Endometrium (tissue), 2 donors: ENCODE data around the gene SYNGR4.
"Not testable (repeated sequence)": the region's sequence is repeated elsewhere in the genome, so short reads cannot be mapped to it uniquely, and the experiment has no call there.

Source experiments
- FAIRE-seq: peaks from 2 replicates; lab custom pipeline; 2012; peaks lifted over from hg19 to GRCh38; lab: Jason Lieb, UNC
- donor health status: control.
- donor health status: control.

The SYNGR4 gene

GRCh38 chr19:48363810-48364597 is at the start of gene SYNGR4, which contains the start of gene TMEM143:
Gene SYNGR4 (plus strand): TSS chr19:48364367. CDS start chr19:48365843, 1,476 bp downstream.
Gene TMEM143 (minus strand): TSS chr19:48363940. CDS start chr19:48363920, 20 bp downstream.
- peak; percentile 93 for FAIRE-seq

- FAIRE-seq, result no peak
Observed at GRCh38 chr19:48315712-48316111, 48.5 kb upstream of the SYNGR4 start.

DNA sequence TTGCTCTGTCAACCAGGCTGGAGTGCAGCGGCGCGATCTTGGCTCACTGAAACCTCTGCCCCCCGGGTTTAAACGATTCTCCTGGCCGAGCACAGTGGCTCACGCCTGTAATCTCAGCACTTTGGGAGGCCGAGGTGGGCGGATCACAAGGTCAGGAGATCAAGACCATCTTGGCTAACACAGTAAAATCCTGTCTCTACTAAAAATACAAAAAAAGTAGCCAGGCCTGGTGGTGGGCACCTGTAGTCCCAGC is 46.5 kb upstream of the SYNGR4 start:
- FAIRE-seq, result not testable (repeated sequence)

DNA sequence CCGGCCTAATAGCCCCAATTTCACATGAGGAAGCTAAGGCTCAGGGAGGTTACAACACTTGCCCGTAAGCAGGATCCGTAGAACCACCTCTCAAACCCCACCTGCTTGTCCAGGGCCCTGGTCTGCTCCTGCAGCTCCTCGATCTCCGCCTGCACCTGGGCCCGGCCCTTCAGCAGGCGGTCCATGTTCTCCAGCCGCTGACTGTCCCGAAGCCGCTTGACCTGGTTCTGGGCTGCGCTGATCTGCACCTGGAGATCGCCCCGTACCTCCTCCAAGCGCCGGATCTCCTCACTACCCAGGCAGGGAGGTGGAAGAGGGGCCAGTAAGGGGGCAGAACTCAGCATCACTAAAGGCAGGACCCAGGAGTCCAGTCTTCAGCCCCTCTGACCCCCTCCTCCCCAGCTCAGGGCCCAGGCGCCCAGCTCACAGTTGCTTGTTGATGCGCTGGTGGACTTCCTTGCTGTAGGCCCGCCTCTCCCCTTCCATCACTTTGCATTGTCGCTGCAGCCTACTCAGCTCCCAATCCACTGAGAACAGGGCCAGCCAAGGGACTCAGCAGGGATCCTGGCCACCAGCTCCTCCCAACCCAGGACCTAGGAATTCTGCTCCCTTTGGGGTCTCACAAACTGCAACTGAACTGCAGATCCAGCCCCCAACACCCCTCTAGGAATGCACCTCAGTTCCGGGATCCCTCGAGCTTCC is 45.7 kb upstream of the SYNGR4 start:
- no peak for FAIRE-seq

GRCh38 chr19:48319647-48320541 is 44.3 kb upstream of the SYNGR4 start:
- FAIRE-seq, result no peak

DNA sequence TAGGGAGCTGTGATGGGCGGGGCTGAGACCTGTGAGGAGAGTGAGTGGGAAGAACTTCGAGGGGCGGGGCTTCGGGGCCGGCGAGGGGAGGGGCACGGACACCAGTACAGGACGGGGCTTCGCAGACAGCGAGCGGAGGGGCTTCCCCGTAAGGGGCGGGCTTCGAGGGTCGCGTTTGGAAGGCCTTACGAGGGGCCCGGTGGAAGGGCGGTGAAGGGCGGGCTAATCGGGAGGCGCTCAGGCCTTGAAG is 42.9 kb upstream of the SYNGR4 start:
- no peak for FAIRE-seq

DNA sequence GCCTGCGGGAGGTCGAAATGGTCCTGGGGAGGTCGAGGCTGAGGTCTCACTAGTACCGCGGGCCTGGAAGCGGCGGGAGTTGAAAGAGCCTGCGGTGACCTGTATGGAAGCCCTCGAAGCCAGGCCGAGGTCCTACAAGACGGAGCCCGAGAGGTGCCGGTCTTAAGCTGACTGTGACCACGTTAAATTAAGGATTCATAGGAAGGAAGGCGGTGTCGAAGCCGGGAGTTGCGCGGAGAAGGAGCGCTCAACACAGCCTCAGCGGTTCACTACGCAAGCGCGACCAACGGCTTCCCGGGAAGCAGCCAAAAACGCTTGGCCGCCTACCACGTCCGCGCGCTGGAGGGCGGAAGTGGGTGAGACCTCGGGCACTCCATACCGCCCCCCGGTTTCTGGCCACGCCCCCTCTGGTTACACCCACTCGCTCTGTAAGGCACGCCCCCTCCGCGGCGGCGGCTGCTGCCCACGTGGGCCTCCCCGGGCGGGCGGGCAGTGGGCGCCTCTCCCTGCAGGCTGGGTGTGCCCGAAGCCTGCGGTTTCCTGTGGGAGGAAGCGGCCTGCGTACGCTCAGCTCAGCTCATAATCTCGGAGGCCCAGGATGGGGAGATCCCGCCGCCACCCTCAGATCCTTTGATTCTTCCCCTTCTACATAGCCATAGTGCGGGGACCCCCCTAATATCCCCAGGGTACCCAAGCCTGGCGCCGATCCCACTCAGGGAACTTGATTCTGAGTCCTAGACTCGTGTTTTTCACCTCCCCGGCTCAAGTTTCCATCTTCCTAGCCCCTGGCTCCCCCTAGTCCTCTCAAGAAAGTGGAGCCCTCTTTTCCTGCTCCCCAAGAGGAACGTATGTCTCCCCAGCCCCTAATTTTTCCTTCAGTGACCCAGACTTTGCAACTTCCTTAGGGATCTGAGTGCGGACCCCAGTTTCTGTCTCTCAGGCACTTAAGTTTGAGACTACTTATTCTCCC is 42.3 kb upstream of the SYNGR4 start:
- peak; percentile 39 for FAIRE-seq

GRCh38 chr19:48325265-48325910 is 38.8 kb upstream of the SYNGR4 start, which contains the start of gene EMP3:
Gene EMP3 (plus strand): TSS chr19:48325552. CDS start chr19:48326845, 1,293 bp downstream.
- FAIRE-seq, result no peak

GRCh38 chr19:48329167-48329891 is 34.8 kb upstream of the SYNGR4 start:
- FAIRE-seq, result no peak

GRCh38 chr19:48330012-48330681 is 34.0 kb upstream of the SYNGR4 start:
- FAIRE-seq, result no peak

DNA sequence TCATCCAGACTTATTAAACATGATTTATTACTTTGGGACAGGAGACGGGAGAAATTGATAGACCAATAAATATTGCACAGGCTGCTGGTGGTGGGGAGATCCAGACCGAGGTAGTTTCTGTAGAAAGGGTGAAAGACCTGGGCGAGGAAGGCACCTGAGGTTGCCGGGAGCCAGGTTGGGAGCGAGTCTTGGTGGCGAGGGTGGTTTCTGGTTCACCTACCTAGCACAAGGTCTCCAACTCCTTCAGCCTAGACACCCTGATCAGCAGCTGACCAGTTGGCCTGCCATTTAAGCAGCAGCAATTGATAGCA is 31.9 kb upstream of the SYNGR4 start:
- no peak for FAIRE-seq

- peak; percentile 86 for FAIRE-seq
Observed at GRCh38 chr19:48332662-48333466, 31.3 kb upstream of the SYNGR4 start.

DNA sequence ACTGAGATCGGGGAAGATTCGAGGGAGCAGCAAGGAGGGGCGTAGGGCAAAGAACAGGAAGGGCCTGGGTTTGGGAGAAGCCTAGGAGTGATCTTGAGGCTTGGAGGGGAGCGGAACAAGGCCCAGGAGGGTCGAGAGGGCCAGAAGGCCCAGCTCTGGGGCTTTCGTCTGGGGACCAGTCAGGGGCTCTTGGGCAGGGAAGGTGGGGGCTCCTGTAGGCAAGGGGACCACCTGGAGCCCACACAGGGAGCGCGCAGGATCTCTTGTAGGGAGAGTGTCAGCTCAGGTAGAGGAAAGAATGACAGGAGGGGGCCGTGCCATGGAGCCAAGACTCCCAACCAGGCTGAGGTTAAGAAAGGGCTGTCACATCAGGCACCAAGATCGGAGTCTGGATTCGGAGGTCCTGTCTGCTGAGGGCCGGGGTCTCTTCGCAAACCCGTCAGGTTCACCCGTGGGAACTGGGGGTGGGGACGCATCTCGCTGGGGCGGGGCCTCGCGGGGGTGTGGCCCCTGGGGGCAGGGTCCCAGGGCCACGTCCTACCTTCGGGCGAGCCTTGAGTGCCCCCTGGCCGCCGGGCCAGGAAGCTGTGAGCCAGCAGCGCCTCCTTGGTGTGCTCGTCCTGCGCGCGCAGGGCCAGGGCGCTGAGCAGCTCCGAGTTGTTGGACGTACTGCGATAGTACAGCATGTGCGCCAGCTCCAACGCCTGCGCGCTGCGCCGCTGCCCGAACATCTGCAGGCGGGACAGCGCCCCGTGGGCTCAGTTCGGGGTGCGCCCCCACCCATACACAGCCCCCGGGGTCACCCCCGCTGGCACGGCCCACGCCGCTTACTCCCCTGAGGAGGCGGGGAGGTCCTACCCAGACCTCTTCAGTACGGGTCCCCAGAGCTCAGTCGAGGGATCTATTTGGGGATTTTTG is 30.4 kb upstream of the SYNGR4 start:
- FAIRE-seq, result no peak

- FAIRE-seq, result no peak
Observed at GRCh38 chr19:48338253-48338755, 25.9 kb upstream of the SYNGR4 start.

DNA sequence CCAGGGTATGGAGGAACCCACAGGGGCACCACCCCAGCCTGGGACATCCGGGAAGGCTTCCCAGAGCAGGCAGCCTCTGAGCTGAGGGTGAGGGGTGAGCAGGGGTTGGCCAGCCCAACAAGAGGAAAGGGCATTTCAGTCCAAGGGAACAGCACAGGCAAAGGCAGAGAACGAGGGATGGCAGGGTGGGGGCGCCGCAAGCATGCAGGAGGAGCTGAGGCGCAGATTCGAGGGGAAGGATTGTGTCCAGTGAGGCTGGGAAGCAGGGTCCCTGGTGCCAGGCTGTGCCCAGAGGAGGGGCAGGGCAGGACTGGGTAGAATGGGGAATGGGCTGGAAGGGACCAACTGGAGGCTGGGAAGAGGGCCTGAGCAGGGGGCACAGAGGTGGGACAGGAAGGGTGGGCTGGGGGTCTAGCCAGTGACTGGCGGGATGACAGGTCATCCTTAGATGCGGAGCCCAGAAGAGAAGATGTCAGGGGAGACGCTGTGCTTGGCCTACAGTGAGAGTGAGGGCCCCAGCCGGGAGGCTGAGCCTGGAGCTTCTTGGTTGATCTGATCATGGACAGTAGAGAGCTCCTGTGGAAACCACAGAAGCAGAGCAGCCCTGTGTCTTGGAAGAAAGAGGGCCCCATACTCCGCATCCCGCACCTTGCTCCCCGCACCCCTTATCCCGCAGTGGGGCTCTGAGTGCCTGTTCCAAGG is 25.2 kb upstream of the SYNGR4 start:
- FAIRE-seq, result no peak

- no peak for FAIRE-seq
Observed at GRCh38 chr19:48340995-48341394, 23.2 kb upstream of the SYNGR4 start.
